Parathyroid adenoma (tissue), 2 donors: Measurements from ENCODE around the gene ANKRD10.

Experiments used
- H2AFZ ChIP-seq: fragments of 300-600 bp; sonication (generic); one replicate; pipeline ENCODE4 v1.7.0; 2017; ENCODE audit warnings: antibody characterized with exemption, mild to moderate bottlenecking
- H3K27ac ChIP-seq: fragments of 300-600 bp; sonication (generic); one replicate; pipeline ENCODE4 v1.7.0; 2017
- H3K27me3 ChIP-seq: fragments of 300-600 bp; sonication (generic); one replicate; pipeline ENCODE4 v1.7.0; 2017; ENCODE audit warnings: low read length; ENCODE audit not compliant: control insufficient read depth, insufficient read depth
- H3K36me3 ChIP-seq: fragments of 300-600 bp; sonication (generic); one replicate; pipeline ENCODE4 v1.7.0; 2017; ENCODE audit warnings: low read length; ENCODE audit not compliant: control insufficient read depth, insufficient read depth
- H3K4me1 ChIP-seq: fragments of 300-600 bp; sonication (generic); one replicate; pipeline ENCODE4 v1.7.0; 2017; ENCODE audit warnings: control low read depth
- H3K4me2 ChIP-seq: fragments of 300-600 bp; sonication (generic); one replicate; pipeline ENCODE4 v1.7.0; 2017; ENCODE audit warnings: low read length
- H3K4me3 ChIP-seq: fragments of 300-600 bp; sonication (generic); one replicate; pipeline ENCODE4 v1.7.0; 2017; ENCODE audit warnings: low read depth, low read length
- H3K79me2 ChIP-seq: fragments of 300-600 bp; sonication (generic); one replicate; pipeline ENCODE4 v1.7.0; 2017; ENCODE audit warnings: control low read depth
- H3K9ac ChIP-seq: fragments of 300-600 bp; sonication (generic); one replicate; pipeline ENCODE4 v1.7.0; 2017; ENCODE audit warnings: mild to moderate bottlenecking
- H3K9me3 ChIP-seq: fragments of 300-600 bp; sonication (generic); one replicate; pipeline ENCODE4 v1.7.0; 2017; ENCODE audit warnings: low read length; ENCODE audit not compliant: control insufficient read depth
- TF ChIP-seq, protein P1 (sequence below): fragments of 300-600 bp; sonication (generic); IDR thresholded peaks from one replicate; pipeline ENCODE4 v1.7.0; 2017; ENCODE audit warnings: antibody characterized with exemption, mild to moderate bottlenecking
- donor health status: primary hyperparathyroidism.

ANKRD10 gene

DNA sequence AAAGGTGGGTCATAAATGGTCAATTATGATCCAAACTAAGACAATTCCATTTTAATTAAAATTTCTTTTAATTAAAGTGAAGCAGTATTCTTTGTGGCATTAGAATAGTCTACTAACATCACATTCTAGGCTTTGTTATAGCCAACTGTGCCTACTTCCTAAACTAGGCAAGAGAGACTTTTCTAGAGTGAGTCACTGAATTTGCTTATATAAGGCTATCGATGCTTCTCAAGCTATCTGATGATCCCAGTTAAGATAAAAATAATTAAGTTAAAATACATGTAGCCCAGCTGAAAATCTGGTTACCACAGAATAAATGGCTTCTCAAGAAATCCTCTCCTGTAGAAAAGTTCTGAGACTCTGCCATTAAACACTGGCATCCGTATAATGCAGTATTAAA, 12.5 kb downstream of the ANKRD10 start:
- Histone ChIP-seq H3K27ac (no peak overlapping the region), H3K4me1 (peaks cover 4% of the 10 kb centered on the region), H3K4me2 (no peak overlapping the region), H3K27me3 (no peaks in the 10 kb centered on the region), H2AFZ (no peak overlapping the region), H3K9ac (no peak overlapping the region), H3K9me3 (no peaks in the 10 kb centered on the region), H3K36me3 (no peaks in the 10 kb centered on the region), H3K79me2 (peaks cover 2% of the 10 kb centered on the region), H3K4me3 (no peak overlapping the region)
- TF ChIP-seq, protein P1, sequence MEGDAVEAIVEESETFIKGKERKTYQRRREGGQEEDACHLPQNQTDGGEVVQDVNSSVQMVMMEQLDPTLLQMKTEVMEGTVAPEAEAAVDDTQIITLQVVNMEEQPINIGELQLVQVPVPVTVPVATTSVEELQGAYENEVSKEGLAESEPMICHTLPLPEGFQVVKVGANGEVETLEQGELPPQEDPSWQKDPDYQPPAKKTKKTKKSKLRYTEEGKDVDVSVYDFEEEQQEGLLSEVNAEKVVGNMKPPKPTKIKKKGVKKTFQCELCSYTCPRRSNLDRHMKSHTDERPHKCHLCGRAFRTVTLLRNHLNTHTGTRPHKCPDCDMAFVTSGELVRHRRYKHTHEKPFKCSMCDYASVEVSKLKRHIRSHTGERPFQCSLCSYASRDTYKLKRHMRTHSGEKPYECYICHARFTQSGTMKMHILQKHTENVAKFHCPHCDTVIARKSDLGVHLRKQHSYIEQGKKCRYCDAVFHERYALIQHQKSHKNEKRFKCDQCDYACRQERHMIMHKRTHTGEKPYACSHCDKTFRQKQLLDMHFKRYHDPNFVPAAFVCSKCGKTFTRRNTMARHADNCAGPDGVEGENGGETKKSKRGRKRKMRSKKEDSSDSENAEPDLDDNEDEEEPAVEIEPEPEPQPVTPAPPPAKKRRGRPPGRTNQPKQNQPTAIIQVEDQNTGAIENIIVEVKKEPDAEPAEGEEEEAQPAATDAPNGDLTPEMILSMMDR = no peak

DNA sequence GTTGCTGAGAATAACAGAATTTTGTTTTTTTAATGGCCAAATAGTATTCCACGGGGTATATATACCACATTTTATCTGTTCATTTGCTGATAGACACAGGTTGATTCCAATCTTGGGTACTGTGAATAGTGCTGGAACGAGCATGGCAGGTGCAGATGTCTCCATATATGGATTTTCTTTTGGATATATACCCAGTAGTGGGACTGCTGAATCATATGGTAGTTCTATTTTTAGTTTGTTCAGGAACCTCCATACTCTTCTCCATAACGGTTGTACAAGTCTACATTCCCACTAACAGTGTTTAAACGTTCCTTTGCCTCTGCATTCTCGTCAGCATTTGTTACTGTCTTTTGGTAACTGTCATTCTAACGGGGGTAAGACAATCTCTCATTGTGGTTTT, 17.3 kb downstream of the ANKRD10 start:
- H3K36me3 ChIP-seq = no peaks in the 10 kb centered on the region
- H2AFZ ChIP-seq = no peak overlapping the region
- TF ChIP-seq, protein P1 = no peak
- no peak overlapping the region for H3K9ac ChIP-seq
- H3K27ac ChIP-seq = no peak overlapping the region
- H3K4me2 ChIP-seq = no peak overlapping the region
- peaks cover 4% of the 10 kb centered on the region for H3K4me1 ChIP-seq
- H3K27me3 ChIP-seq = no peaks in the 10 kb centered on the region
- H3K79me2 ChIP-seq = no peaks in the 10 kb centered on the region
- H3K4me3 ChIP-seq = no peak overlapping the region
- no peaks in the 10 kb centered on the region for H3K9me3 ChIP-seq

DNA sequence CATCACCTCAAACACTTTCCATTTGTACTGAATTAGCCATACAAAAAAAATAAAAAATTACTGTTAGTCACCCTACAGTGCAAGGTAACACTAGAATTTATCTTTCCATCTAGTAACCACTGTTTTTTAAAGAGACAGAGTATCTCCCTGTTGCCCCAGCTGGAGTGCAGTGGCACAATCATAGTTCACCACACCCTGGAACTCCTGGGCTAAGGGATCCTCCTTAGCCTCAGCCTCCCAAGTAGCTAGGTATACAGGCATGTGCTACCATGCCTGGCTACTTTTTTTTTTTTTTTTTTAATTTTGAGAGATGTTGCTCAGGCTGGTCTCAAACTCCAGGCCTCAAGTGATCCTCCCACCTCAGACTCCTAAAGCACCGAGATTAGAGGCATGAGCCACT, 17.9 kb downstream of the ANKRD10 start:
- no peaks in the 10 kb centered on the region for H3K36me3 ChIP-seq
- H3K27ac ChIP-seq = no peak overlapping the region
- H3K9ac ChIP-seq = no peak overlapping the region
- TF ChIP-seq, protein P1 = no peak
- H3K27me3 ChIP-seq = no peaks in the 10 kb centered on the region
- H3K4me1 ChIP-seq = peaks cover 4% of the 10 kb centered on the region
- no peaks in the 10 kb centered on the region for H3K9me3 ChIP-seq
- H2AFZ ChIP-seq = no peak overlapping the region
- H3K79me2 ChIP-seq = no peaks in the 10 kb centered on the region
- no peak overlapping the region for H3K4me2 ChIP-seq
- H3K4me3 ChIP-seq = no peak overlapping the region

DNA sequence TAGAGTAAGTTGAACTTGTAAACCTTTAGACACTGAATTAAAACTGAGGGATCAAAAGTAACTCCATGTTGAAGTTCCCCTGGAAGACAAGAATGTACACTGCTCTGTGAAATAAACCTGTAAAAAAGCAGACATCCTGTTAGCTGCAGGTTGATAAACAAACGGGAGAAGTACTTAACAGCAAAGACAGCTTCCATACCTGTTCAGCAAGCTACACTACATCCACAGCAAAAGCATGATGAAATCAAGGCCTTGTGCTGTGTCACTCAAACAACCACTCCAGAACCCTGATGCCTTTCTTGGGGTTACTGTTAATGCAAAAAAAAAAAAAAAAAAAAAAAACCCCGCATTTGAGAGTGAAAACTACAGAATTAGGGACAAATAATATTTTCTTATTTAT, 20.8 kb downstream of the ANKRD10 start:
- Histone ChIP-seq H3K79me2 (no peaks in the 10 kb centered on the region), H3K4me2 (no peak overlapping the region), H3K9ac (no peak overlapping the region), H3K27me3 (no peaks in the 10 kb centered on the region), H3K27ac (no peak overlapping the region), H3K9me3 (no peaks in the 10 kb centered on the region), H3K36me3 (no peaks in the 10 kb centered on the region), H3K4me3 (no peak overlapping the region), H2AFZ (no peak overlapping the region), H3K4me1 (no peaks in the 10 kb centered on the region)
- TF ChIP-seq, protein P1 = no peak

DNA sequence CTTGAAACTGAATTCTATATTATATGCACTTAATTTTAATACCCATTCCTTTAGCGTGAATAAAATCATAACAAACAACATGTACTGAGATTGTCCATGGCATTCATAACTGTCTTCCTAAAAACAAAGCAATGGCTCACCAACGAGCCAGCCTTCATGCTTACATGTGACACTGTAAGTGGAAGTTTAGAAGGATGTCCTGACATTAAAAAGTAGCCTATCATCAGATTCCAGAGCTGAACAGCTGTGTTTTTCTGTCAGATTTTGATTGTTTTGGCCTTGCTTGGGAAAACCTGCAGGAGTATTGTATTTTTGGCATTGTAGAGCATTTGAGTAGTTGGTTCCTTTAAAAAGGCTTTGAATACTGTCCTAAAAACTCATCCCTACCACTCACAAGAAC, 21.3 kb downstream of the ANKRD10 start:
- no peak overlapping the region for H3K4me2 ChIP-seq
- no peaks in the 10 kb centered on the region for H3K4me1 ChIP-seq
- no peaks in the 10 kb centered on the region for H3K36me3 ChIP-seq
- H3K27ac ChIP-seq = no peak overlapping the region
- no peak overlapping the region for H2AFZ ChIP-seq
- H3K9me3 ChIP-seq = no peaks in the 10 kb centered on the region
- TF ChIP-seq, protein P1 = no peak
- no peak overlapping the region for H3K9ac ChIP-seq
- no peak overlapping the region for H3K4me3 ChIP-seq
- H3K27me3 ChIP-seq = no peaks in the 10 kb centered on the region
- no peaks in the 10 kb centered on the region for H3K79me2 ChIP-seq
